ENCODE data around the gene FCHO2.

FCHO2 gene

GRCh38 chr5:73028991-73029595 lies 73.3 kb downstream of the FCHO2 start:
- no peak for DNase-seq (ENCODE audit: low read depth in 2 of 2)

- no peak for DNase-seq (ENCODE audit: low read depth in 2 of 2)
Observed at GRCh38 chr5:73030531-73030930, 74.7 kb downstream of the FCHO2 start.

GRCh38 chr5:73030995-73031394 lies 75.2 kb downstream of the FCHO2 start:
- DNase-seq (ENCODE audit: low read depth in 2 of 2), result no peak

GRCh38 chr5:73031839-73032238 lies 76.0 kb downstream of the FCHO2 start:
- no peak for DNase-seq (ENCODE audit: low read depth in 2 of 2)

GRCh38 chr5:73032635-73033034 lies 76.8 kb downstream of the FCHO2 start:
- DNase-seq (ENCODE audit: low read depth in 2 of 2), result no peak

- no peak for DNase-seq (ENCODE audit: low read depth in 2 of 2)
Observed at GRCh38 chr5:73037545-73037944, 81.7 kb downstream of the FCHO2 start.

- no peak for DNase-seq (ENCODE audit: low read depth in 2 of 2)
Observed at GRCh38 chr5:73039082-73039481, 83.2 kb downstream of the FCHO2 start.

GRCh38 chr5:73042993-73043392 lies 87.2 kb downstream of the FCHO2 start:
- no peak for DNase-seq (ENCODE audit: low read depth in 2 of 2)

- no peak for DNase-seq (ENCODE audit: low read depth in 2 of 2)
Observed at GRCh38 chr5:73044546-73044945, 88.7 kb downstream of the FCHO2 start.

- DNase-seq (ENCODE audit: low read depth in 2 of 2), result no peak
Observed at GRCh38 chr5:73045623-73046022, 89.8 kb downstream of the FCHO2 start.

- no peak for DNase-seq (ENCODE audit: low read depth in 2 of 2)
Observed at GRCh38 chr5:73061593-73061992, 105.8 kb downstream of the FCHO2 start.

- no peak for DNase-seq (ENCODE audit: low read depth in 2 of 2)
Observed at GRCh38 chr5:73066466-73066865, 110.6 kb downstream of the FCHO2 start.

GRCh38 chr5:73067213-73067612 lies 111.4 kb downstream of the FCHO2 start:
- DNase-seq (ENCODE audit: low read depth in 2 of 2), result no peak

GRCh38 chr5:73081093-73081492 lies 125.3 kb downstream of the FCHO2 start:
- no peak for DNase-seq (ENCODE audit: low read depth in 2 of 2)

GRCh38 chr5:73088026-73088425 lies 132.2 kb downstream of the FCHO2 start:
- no peak for DNase-seq (ENCODE audit: low read depth in 2 of 2)

GRCh38 chr5:73093943-73094342 lies 138.1 kb downstream of the FCHO2 start:
- DNase-seq (ENCODE audit: low read depth in 2 of 2), result no peak

- no peak for DNase-seq (ENCODE audit: low read depth in 2 of 2)
Observed at GRCh38 chr5:73094415-73094814, 138.6 kb downstream of the FCHO2 start.

- no peak for DNase-seq (ENCODE audit: low read depth in 2 of 2)
Observed at GRCh38 chr5:73095564-73096238, 139.9 kb downstream of the FCHO2 start.

GRCh38 chr5:73096239-73096575 lies 140.4 kb downstream of the FCHO2 start:
- DNase-seq (ENCODE audit: low read depth in 2 of 2), result no peak

- no peak for DNase-seq (ENCODE audit: low read depth in 2 of 2)
Observed at GRCh38 chr5:73097740-73098139, 141.9 kb downstream of the FCHO2 start.

- no peak for DNase-seq (ENCODE audit: low read depth in 2 of 2)
Observed at GRCh38 chr5:73100109-73100508, 144.3 kb downstream of the FCHO2 start.

- no peak for DNase-seq (ENCODE audit: low read depth in 2 of 2)
Observed at GRCh38 chr5:73103870-73104299, 148.0 kb downstream of the FCHO2 start.

GRCh38 chr5:73104326-73104725 lies 148.5 kb downstream of the FCHO2 start:
- DNase-seq (ENCODE audit: low read depth in 2 of 2), result no peak

- no peak for DNase-seq (ENCODE audit: low read depth in 2 of 2)
Observed at GRCh38 chr5:73106335-73106734, 150.5 kb downstream of the FCHO2 start.
